HCT116 (cell line): Measurements from ENCODE around the gene HOXB7.

Experiments used
- CEBPB ChIP-seq: IDR thresholded peaks from 2 replicates; pipeline ENCODE4 v1.6.1; 2012; ENCODE audit warnings: low read depth
- TF ChIP-seq, protein P1 (sequence below), 3 experiments: fragments of 200-600 bp in 1 of 3; sonication (generic) in 1 of 3; IDR thresholded peaks in 2 of 3; conservative IDR thresholded peaks in 1 of 3; 2 replicates each; pipeline ENCODE4 v1.5.1; 2012 to 2017; ENCODE audit warnings: low read depth in 2 of 3, low read length in 2 of 3, antibody characterized with exemption in 1 of 3, borderline replicate concordance in 1 of 3, control low read depth in 1 of 3, mild to moderate bottlenecking in 1 of 3, mixed read lengths in 1 of 3, mixed run types in 1 of 3, moderate library complexity in 1 of 3; ENCODE audit not compliant: insufficient read depth in 1 of 3

- TF ChIP-seq CEBPB = no peak
- TF ChIP-seq, protein P1, sequence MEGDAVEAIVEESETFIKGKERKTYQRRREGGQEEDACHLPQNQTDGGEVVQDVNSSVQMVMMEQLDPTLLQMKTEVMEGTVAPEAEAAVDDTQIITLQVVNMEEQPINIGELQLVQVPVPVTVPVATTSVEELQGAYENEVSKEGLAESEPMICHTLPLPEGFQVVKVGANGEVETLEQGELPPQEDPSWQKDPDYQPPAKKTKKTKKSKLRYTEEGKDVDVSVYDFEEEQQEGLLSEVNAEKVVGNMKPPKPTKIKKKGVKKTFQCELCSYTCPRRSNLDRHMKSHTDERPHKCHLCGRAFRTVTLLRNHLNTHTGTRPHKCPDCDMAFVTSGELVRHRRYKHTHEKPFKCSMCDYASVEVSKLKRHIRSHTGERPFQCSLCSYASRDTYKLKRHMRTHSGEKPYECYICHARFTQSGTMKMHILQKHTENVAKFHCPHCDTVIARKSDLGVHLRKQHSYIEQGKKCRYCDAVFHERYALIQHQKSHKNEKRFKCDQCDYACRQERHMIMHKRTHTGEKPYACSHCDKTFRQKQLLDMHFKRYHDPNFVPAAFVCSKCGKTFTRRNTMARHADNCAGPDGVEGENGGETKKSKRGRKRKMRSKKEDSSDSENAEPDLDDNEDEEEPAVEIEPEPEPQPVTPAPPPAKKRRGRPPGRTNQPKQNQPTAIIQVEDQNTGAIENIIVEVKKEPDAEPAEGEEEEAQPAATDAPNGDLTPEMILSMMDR (IDR thresholded peaks at IDR 0.05 in 2 of 3, conservative IDR thresholded peaks at IDR 0.05 in 1 of 3; ENCODE audit: borderline replicate concordance in 1 of 3, insufficient read depth in 1 of 3, low read depth in 2 of 3, low read length in 2 of 3) = no peak
These were observed 13.9 kb downstream of the HOXB7 start for GRCh38 chr17:48596735-48597527.
